ENCODE measurements around the gene RGS6. TPM values are rescaled to one million over a fixed set of nuclear protein-coding genes. Genes with fewer than 3 reads are reported as not detected.
A peak's percentile ranks its signal among the peaks of the same experiment; 100 is the strongest.

The RGS6 gene
- total RNA-seq, 1 experiment from 2014 or later, result 0.14 TPM

DNA sequence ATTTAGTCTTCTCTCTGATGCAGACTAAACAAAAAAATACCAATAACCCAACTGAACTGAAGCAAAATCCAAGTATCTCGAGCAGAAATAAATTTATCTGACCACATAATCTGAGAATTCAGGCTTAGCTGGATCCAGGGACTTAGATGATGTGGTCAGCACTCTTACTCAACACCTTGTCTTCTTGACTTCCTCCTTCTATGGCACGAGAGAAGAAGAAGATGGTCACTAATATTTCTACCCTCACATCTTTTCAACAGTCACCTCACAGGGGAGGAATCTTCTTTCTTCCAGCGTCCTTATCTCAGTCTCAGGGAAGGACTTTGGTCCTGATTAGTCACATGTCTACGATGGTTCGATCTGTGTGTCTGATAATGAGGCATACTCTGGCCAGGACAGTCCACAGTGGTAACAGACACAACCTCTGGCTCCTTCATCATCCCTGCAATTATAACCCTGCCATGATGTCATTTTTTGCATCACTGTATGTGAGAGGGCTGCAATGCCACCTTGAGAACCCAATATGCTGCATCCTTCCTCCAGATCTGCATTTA is 15.8 kb downstream of the RGS6 start:
- no peak for DNase-seq (ENCODE audit: low spot score)

DNA sequence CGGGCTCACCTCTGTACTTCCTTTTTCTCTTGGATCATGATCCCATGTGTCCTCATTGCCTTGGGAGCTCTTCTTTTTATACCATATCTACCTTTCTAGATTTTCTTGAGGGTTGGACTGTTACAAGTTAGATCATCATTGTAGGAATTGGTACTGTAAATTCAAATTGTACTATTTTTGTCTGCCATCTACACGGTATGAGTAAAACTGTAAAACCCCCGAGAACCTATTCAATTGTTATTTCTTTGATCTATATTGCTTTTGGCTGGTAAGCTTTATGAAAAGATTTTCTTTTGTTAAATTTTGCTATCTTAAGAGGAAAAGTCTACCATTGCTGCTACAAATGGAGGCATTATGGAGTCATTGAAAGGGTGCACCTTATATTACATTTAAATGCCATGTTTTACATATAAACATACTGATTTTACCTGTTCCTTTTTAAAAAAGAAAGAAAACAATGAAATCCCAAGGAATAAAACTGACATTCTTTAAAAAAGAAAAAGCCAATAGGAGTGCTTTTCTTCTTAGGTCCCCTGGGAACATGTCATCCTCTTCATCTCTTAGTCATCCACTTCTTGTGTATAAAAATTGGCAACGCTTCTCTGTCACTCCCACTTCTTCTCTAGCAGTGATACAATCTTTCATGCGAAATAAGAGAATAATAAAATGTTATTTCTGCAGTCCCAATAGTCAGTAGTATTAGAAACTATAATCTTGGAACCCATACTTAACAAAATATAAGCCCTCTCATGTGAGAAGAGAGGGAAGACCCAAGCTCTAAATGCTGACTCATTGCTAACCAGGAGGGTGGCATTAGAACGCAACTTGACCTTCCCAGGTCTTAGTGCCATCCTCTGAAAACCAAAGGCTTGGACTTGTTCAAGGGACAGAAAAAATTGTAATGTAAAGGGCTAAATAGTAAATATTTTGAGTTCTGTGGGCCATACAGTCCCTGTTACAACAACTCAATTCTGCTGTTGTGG is 20.4 kb downstream of the RGS6 start:
- DNase-seq (ENCODE audit: low spot score), result no peak

DNA sequence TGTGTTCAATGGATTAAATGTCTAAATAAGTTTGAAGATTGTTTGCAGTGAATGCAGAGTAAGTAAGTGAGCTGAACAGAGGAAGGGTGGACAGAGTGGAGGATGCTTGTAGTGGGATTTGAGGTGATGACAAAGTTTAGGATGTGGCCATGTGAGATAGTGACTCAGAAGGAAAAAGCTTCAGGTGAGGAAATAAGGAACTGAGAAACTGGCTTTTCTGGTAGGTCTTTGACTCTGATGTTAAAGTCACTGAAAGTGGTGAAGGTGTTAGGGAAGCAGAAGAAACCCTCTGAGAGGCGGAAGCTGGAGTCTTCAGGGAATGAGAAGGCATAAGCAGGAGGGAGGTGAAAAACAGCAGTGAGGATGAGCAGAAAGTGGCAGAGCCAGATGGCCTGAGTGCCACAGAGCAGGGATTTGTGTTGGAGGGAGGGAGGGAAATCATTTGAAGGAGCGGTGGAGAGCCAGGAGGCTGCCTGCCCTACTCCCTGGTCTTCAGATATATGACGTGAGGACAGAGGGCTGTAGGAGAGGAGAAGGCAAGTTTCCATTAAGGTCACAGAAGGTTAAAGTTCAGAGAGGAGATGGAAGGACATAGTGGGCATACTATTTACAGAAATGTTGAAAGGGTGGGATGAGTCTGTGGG is 24.8 kb downstream of the RGS6 start:
- no peak for DNase-seq (ENCODE audit: low spot score)

DNA sequence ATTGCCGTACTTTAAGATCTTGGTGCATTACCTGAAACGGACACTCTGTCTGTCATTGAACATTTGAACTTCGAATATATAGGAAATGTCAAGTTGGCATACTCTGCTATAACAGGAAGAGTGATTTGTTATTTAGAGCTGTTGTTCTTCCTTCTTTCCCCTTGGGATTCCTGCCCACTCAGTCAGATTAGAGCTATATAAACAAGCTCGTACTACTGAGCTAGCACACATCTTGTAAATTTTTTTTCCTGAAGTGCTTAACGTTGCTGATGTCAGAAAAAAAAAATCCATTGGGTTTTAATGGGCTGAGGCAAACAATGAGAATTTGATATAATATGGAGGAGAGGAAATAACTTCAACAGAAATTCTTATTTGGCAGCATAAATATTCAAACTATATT is 26.8 kb downstream of the RGS6 start:
- peak; percentile 34 for DNase-seq (ENCODE audit: low spot score)

DNA sequence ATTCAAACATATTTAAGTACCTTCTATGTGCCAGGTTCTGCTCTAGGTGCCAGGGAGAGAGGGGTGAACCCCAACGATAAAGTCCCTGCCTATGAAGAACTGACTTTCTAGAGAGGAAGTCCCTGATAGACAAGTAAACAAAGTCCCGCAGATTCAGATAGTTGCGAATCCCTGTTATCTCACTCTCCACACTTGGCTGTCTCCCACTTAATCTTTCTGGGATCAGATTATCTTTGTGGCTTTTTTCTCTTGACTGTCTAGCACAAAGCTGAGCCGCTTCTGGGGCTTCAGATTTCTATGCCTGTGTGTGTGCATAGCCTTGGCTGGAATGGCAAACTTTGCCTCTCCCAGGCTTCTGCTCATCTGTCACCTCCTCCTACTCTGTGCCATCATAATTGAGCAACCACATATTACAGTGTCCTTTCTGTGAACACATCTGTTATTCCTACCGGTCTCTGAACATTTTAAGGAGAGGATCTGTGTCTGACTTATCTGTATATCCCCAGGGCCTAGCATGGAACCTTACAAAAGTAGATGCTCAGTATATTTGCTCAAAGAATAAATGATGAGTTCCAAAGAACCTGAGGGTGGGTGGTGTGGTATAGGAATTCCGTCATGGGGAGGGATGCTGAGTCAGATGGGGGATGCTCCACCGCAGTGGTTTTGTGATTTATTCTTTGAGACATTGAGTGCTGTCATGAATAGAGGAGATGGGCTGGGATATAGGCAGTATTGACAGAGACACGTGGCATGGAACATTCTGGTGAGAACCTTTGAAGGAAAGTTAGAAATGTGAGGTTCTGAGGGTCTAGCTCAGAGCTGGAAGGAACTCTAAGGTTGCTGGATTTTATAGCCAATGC is 28.5 kb downstream of the RGS6 start:
- no peak for DNase-seq (ENCODE audit: low spot score)

DNA sequence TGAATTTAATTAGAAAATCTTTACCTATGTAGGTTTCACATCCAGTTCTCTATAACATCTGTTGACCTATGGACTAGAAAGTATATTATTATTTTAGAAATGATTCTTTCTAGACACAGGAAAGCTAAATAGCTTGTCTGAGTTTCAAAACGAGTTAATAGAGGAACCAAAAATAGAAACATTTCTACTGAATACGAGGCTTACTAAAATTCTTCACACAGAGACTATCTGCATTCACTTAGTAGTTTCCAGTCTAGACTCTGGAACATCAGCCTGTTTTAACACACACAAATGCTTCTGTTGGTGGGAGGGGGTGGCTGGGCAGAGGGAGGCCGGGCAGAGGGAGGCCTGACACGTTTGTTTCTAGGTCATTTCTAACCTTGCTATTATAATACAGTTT is 29.7 kb downstream of the RGS6 start:
- DNase-seq (ENCODE audit: low spot score), result no peak

DNA sequence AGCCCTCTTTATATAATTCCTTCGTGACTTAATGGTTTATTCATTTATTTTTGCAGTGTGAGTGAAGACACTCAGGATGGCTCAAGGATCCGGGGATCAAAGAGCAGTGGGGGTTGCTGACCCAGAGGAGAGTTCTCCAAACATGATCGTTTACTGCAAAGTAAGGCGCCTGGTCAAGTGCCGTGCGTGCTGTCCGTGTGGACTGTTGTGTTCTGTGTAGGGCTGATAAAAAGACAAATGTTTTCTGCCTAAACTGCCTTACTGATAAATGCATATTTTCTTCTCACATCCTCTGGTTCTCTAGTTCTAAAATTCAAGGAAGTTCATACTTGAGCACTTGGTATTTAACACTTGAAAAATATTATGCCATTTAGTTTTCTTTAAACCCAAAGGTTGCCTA is 32.5 kb downstream of the RGS6 start:
- DNase-seq (ENCODE audit: low spot score), result no peak

DNA sequence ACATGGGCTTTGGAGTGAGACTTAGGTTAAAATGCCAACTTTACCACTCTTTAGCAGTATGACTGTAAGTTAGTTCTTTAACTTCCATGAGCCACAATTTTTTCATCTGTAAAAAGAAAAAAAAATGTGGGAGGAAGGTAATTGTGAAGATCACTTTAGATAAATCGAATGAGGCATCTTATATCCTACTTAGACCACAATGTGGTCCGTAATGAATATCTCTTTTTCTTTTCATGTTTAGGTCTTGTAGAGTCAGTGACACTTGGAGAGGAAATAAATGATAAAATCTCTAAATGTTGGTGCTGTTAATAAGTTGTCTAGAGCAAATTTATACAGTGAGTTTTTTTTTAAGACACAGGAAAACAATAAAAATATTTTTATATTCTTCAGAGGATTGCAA is 34.3 kb downstream of the RGS6 start:
- no peak for DNase-seq (ENCODE audit: low spot score)

DNA sequence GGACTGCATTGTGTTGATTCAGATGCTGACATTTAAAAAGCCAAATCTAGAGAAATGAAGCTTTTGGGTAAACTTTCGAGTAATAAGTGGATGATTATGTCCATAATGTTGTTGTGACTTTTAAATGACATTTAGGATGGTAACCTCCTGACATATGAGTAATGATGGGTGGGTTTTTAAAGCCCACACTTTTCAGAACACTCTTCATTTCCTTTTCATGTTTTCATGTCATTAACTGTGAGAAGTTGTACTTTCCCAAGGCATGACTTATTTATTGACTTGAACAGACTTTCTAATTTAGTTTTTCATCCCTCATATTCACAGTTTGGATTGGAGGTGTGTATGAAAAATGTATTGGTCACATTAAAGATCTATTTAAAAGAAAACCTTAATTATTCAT is 35.5 kb downstream of the RGS6 start:
- DNase-seq (ENCODE audit: low spot score), result no peak

DNA sequence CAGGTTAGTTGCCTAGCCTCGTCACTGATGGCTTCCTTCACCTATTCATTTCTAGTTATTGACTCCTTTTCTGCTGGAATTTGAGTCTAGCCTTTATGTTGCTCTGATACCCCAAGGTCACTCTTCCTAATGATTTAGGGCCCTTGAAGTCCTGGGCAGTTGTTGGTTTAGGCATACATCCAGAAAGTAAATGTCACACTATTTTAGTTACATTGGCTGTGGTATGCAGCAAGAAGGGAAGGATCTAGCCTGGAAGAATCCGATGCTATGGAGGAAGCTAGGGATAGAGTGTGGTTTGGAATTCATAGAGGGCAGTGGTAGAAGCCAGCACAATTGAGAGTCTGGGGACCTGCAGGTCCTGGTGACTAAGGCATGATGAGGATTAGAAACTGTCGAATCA is 38.0 kb downstream of the RGS6 start:
- no peak for DNase-seq (ENCODE audit: low spot score)

DNA sequence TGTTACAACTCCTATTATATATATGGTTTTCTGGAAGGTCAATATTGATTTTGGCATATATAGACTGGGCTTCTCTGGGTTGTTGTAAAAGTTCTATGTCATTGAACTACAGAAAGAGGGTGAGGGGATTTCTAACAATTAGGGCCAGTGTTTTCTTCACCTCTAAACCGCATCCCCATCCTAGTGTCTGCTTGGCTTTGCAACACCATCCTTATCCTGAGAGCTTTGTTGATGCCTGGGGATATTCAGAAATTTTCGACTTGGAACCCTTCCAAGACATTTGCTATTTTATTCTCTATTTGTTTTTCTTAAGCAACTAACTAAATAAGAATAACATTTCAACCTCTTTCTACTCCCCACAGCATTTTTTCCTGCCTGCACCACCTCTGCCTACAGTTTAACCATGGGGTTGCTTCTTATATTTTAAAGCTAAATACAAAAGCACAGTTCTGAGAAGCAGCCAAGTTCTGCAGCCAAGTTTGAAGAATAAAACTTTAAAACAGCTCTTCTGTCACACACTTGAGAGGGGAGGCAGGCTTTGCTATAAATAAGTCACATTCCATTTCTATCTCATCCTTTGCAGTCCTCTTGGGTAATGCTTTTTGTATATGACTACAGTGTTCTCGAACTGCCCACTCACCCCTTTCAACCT is 53.4 kb downstream of the RGS6 start:
- DNase-seq (ENCODE audit: low spot score), result peak; percentile 39

DNA sequence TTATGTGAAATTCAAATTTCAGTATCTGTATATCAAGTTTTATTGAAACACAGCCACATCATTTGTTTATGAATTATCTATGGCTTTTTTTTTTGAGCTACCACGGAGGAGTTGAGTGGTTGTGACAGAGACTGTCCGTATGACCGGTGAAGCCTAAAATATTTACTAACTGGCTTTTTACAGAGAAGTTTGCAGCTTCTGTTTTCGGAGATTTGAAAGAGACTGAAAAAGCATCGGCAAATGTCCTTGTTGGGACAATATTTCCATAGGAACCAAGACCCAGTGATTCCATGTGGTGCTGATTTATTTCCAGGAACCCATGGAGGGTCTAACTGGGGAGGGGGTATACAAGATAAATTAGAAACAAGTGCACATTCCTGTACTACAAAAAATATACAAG is 56.2 kb downstream of the RGS6 start:
- no peak for DNase-seq (ENCODE audit: low spot score)

DNA sequence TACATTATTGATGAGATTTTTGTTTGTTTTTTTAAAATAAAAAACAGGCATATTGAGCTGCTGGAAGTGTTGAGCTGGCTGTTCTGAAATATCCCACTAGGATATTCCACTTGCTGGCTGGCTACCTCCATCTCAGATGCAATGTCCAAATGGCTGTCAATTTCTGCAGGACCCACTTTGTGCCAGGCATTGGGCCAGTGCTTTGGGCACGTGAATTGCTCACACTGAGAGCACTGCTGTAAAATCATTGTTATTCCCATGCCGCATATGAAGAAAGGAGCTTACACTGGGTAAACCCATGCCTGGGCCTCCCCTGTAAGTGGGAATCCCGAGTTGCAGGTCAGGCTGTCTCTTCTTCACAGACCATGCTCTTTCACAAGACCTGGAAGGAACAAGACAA is 56.7 kb downstream of the RGS6 start:
- no peak for DNase-seq (ENCODE audit: low spot score)

DNA sequence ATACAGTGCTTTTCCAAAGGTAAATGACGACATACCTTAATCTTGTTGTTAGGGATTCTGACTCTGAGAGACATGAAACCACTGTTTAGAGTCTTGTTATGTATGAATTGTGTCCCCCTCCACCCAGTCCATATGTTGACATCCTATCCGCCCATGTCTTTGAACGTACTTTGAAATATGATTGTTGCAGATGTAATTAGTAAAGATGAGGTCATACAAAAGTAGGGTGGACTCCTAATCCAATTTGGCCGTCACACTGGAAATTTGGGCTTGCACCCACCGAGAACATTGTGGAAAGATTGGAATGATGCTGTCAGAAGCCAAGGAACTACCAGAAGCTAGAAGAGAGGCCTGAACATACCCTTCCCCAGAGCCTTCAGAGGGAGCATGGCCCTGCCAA is 62.2 kb downstream of the RGS6 start:
- DNase-seq (ENCODE audit: low spot score), result no peak

DNA sequence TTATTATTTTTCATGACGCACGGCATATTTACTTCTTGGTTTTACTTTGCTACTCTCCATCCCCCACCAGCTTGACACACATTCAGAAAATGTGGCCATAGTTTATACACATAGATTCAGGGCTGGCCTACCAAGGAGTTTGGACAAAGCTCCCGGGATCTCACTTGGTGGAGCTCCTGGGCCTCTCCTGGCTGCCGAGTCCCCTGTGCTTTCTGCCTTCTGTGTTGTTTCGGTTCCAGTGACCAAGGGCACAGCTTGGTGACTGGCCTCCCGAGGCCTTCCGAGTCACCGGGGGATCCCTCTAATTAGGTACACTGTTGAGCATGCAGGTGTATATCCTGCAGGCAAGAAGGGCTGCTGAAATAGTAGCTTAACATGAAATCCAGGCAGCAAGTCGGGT is 63.5 kb downstream of the RGS6 start:
- no peak for DNase-seq (ENCODE audit: low spot score)

DNA sequence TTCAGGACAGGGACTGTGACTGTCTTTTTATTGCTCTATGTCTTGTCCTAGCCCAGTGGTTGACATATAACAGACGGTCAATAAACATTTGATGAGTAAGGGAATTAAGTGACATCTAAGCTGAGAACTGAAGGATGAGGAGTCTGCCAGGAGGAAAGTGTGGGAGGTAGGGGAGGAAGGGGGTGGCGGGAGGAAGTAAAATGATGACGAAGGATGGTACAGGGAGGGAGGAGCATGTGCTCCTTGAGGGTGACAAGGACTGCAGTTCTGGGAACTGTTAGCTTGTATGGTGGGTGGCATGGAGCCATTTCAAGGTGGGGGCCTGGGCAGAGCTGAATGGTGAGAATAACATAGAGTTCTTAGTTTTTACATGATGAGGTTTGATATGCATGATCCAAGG is 64.4 kb downstream of the RGS6 start:
- DNase-seq (ENCODE audit: low spot score), result no peak

DNA sequence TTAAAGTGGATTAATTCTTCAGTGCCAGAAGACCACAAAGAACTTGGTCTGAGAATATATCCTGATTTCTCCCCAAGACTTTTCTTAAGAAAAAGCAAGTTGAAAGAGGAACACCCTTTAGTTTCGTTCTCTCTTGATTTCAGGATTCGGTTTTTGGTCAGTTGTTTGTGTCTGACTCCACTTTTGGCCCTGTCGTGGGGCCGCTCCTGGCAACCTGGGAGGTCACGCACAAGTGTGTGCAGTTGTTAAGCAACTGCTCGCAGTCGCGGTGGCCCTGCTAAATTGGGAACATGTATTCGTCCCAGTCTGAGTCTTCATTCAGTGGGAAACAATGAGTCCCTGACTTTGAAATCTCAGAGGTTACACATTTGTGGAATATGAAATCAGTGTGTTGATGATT is 68.7 kb downstream of the RGS6 start:
- no peak for DNase-seq (ENCODE audit: low spot score)

DNA sequence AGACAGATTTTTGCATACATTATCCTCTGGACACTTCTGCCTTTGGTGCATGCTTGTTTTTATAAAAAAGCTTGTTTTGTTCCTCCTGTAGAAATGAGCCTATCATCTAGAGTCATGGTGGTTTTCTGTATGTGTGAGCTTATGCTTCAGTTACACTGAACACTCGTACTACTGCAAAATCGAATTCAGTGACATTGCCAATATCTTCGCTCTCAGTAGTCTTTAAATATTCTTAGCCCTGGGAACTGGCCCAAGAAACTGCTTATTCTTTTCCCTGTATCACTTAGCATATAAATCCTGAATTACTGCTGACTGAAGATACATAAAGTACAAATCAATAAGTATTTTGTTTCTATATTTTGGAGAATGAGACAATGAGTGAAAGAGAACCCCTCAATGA is 70.5 kb downstream of the RGS6 start:
- no peak for DNase-seq (ENCODE audit: low spot score)

DNA sequence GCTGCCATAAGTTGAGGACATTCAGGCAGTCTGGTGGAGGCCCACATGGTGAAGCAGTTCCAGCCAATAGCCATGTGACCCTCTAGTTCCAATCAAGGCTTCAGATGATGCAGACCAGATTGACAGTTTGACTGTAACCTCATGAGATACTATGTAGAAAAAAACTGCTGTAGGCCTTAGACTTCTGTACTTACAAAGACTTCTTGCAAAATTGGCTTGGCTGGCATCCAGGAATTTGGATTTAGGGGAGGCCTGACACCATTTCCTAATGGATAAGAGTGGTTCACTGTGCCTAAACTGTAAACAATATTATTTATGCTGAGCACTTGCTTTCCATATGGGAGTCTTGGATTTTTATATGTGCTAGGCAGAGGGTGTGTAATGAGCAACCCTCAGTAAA is 76.4 kb downstream of the RGS6 start:
- no peak for DNase-seq (ENCODE audit: low spot score)

DNA sequence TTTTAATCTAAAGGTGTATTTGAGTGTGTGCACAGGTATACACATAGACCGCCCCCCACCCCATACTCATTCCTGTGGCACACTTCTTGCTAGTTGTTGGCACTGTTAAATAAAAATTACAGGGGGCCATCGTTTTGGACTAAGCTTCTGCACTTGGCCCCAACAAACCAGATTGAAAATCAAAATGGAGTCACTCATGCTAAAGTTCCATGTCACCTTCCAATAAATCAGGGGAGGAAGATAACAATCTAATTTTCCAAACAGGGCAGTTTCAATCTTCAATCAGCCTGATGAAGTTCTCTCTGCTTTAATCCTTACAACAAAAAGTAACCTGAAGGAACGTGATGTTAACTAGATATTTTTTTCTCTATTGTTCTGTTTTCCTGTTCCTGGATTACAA is 78.2 kb downstream of the RGS6 start:
- DNase-seq (ENCODE audit: low spot score), result no peak

DNA sequence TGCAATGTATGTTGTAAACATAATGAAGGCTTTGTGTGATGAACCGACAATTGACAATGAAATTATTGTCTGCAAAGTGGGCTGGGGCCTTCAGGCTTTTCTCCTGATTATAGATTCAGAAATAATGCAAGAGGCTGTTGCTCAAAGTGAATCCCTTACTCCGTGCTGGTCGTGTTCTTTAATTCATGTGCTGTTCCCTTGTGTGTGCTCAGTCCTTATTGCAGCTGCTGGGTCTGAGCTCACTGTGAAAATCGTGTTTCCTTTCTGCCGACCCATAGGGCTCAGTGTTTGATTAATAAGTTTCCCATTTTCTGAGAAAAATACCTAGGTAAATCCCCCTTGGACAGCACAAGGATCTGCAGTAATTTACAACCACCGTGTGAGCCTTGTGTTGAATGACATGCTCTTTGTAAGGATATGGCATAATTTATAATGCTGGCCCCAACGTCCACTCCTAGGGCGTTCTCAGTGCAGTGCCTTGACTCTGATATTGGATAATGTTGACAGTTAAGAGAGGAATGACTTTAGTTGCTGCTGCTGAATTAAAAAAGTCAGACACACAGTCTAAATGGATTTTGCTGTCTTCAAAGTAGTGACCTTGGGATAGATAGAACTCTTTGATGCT is 81.6 kb downstream of the RGS6 start:
- DNase-seq (ENCODE audit: low spot score), result no peak
